GM18499 (cell line): ENCODE data around the gene PLEKHA8.
A peak's percentile ranks its signal among the peaks of the same experiment; 100 is the strongest.

Experiments used
- ATAC-seq: cut with Tn5 transposase; IDR thresholded peaks from one replicate; pipeline ENCODE4 v1.9.1; 2021; ENCODE audit warnings: moderate number of reproducible peaks; ENCODE audit not compliant: insufficient read depth, unreplicated experiment

The PLEKHA8 gene, protein sequence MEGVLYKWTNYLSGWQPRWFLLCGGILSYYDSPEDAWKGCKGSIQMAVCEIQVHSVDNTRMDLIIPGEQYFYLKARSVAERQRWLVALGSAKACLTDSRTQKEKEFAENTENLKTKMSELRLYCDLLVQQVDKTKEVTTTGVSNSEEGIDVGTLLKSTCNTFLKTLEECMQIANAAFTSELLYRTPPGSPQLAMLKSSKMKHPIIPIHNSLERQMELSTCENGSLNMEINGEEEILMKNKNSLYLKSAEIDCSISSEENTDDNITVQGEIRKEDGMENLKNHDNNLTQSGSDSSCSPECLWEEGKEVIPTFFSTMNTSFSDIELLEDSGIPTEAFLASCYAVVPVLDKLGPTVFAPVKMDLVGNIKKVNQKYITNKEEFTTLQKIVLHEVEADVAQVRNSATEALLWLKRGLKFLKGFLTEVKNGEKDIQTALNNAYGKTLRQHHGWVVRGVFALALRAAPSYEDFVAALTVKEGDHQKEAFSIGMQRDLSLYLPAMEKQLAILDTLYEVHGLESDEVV

DNA sequence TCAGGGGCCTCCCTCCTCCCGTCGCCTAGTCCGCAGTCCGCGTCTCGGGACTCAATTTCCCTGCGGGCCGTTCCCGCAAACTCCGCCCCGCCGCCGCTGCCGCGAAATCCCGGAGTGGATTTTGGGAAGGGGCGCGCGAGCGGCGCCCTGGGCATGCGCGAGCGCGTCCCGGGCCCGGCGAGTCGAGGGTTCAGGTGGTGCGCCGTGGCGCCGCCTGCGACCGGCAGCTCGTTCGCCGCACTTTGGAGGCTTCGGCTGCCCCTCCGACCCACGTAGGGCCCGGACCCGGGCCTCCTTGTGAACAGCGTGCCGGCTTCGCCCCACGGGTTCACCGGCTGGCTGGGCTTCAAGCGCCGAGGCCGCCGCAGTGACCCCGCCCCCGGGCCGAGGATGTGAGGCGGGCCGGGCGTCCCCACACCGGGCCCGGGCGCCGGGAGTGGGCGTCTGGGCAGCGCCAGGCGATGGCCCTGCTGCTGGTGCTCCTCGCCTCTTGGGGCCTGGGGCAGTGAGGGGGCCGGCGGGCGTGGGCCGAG lies at the start of gene PLEKHA8:
Gene PLEKHA8 (plus strand): TSS at position 197 of the 533 bp plus-strand sequence. CDS start 351 bp downstream, outside the sequence.
- ATAC-seq = peak; percentile 29

DNA sequence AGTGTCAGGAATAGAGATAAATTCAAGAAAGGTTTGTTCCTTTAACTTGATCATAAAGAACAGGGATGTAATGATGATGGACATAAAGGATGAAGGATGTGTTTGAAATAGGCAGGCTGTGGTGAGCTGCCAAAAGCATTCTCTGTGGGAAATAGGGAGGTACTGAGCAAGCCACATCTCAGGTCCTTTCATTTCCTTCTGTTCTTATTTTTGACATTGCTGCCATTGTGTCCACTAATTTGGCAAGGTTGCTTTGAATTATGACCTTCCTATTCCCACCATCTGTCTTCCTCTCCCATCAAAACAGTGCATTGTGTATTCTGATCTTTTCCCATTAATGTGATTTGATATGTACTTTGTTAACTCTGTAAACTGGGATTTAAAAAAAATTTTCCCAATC lies 48.1 kb upstream of the PLEKHA8 start:
- no peak for ATAC-seq

DNA sequence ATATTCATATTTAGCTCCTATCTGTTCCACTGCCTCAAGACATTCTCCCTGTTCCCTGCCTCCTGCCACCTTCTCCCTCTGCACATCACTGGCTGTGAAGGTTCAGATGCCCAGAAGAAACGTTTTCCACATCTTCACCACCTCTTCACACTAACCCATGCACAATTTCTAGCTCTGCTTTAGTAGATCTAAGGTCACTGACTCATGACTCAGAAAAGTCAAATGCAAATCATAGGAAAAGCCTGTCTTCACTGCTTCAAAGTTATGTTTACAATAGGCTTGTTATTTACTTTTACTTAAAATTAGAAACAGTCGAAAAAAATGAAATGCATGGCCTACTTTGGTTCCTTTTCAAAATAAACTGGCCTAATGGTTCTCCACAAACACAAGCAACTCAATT lies 41.1 kb upstream of the PLEKHA8 start:
- ATAC-seq = no peak

GRCh38 chr7:29987811-29988317 lies 40.3 kb upstream of the PLEKHA8 start:
- ATAC-seq = no peak

DNA sequence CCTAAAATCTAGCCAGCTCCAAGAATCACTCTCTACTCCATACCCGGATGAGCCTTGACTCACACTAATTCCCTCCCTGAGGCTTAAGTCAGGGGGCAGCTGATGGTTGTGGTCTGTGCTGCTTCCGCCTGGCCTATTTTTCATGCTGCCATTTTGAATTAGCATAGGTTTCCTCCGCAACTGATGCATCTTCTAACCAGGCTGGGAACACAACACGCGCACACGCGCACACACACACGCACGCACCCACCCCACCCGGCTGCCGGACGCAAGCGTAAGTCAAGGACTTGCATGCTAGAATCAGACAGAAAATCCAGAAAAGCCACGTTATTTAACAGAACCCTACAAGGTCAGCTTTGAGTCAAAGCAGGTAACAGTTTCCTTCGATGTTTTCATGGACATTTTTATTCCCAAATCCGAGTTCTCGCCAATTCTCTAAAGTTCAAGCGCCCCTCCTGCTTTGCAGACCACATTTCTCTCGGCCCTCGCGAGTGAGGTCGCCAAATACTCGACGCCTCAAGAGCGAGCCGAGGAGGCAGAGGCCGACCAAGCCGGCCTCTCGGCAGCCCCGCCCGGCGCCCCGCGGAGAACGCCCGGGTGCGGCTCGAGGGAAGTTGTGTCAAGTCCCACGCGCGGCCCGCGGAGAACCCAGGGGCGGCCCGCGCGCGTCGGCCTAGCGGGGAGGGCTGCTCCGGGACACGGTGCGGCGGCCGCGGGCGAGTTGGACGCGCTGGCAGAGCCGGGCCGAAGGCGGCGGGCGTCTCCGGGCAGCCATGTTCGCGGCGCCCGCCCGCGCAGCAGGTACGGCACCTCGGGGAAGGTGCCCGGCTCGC lies 39.6 kb upstream of the PLEKHA8 start:
- ATAC-seq = no peak

- no peak for ATAC-seq
Observed at GRCh38 chr7:29989257-29989995, 38.8 kb upstream of the PLEKHA8 start, which contains the start of gene SCRN1. Gene SCRN1, minus strand, starts transcription at chr7:29989801. Its CDS starts 20,734 bp downstream, at chr7:29969067.

DNA sequence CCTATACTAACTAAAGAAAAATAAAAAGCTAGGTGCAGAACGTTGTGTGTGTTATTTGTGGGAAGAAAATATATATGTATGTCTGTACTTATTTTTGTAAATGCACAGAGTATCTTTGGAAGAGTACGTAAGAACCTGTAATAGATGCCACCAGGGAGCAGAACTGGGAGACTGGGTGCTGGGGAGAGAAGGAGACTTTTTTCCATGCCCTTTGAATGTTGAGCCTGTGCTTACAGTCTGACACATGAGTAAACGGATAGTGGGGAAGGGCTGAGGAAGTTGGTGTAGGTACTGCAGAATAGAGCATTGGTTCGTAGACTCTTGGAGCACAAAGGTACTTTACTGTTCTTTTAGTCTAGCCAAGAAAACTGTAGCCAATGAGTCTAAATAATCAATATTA lies 37.3 kb upstream of the PLEKHA8 start:
- no peak for ATAC-seq

GRCh38 chr7:29991937-29992336 lies 36.3 kb upstream of the PLEKHA8 start:
- ATAC-seq = no peak

DNA sequence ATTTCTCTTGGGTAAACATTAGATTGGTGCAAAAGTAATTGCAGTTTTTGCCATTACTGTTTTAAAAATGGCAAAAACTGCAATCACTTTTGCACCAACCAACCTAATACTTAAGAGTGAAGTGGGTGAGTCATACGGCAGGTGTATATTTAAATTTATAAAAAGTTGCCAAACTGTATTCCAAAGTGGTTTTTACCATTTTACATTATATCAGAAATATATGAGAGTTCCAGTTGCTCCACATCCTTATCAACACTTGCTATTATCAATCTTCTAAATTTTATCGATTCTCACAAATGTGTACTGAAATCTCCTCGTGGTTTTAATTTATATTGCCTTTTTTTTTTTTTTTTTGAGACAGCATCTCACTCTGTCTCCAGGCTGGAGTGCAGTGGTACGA lies 35.1 kb upstream of the PLEKHA8 start:
- ATAC-seq = no peak

DNA sequence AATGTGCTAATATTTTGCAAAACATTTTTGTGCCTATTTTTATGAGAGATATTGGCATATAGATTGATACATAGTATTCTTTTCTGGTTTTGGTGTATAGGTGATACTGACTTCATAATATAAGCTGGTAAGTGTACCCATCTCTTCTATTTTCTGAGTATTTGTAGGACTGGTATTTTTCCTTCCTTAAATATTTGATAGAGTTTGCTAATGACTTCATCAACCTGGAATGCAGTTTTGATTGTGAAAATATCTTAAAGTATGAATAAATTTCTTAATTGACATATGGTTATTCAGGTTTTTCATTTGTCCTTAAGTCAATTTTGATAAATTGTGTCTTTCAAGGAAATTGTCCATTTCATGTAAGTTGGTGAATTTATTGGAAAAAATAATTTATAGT lies 32.6 kb upstream of the PLEKHA8 start:
- no peak for ATAC-seq

DNA sequence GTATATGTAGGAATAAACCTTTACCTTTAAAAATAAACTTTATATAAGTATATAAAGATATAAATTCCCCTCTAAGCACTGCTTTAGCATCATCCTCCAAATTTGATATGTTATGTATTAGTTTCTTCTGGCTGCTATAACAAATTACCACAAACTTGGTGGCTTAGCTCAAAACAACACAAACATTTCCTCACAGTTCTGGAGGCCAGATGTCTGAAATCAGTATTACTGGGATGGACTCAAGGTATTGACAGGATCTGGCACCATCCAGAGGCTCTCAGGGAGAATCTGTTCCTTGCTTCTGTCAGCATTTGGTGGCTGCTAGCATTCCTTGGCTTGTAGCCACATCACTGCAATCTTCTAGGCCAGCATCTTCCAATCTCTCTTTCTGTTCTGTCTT lies 31.9 kb upstream of the PLEKHA8 start:
- ATAC-seq = no peak

DNA sequence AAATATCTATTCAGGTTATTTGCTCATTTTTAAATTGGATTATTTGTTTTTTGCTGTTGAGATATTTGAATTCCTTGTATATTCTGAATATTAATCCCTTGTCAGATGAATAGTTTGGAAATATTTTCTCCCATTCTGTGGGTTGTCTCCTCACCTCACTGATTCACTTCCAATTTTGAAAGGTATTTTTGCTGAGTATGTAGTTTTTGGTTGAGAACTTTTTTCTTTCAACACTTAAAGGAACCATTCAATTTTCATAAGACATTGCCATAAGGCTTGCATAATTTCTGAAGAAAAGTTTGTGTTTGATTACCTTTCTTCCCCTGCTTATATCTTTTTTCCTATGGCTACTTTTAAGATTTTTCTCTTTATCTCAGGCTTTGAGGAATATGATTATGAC lies 29.7 kb upstream of the PLEKHA8 start:
- no peak for ATAC-seq

DNA sequence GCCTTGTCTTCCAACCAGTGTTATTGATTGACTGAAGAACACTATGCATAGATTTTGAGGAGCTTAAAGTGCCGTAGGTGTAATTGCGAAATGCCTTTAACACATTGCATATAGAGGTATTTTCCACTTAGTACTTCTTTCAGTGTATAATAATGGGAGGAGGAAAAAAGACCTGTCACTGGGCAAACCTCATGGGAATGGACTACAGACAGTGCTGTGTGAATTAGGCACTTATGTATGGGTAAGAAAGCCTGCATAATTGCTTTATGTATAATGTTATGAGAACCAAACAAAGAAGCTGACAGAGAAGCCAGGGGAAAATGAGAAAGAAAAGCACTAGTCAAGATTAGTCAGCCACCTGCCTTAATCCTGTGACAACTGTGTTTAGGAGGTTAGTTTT lies 26.2 kb upstream of the PLEKHA8 start:
- no peak for ATAC-seq

DNA sequence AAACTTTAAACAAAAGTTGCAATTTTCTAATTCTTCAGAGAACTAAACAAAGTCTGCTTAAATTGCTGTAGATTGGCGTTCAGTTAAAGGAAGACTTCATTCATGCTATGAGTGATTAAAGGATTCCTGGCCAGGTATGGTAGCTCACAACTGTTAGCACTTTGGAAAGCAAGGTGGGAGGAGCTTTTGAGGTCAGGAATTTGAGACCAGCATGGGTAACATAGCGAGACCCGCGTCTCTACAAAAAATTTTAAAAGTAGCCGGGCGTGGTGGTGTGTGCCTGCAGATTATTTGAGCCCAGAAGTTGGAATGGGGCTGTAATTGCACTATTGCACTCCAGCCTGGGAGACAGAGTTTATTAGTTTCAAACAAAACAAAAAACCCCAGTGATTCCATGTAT lies 25.1 kb upstream of the PLEKHA8 start:
- ATAC-seq = no peak

DNA sequence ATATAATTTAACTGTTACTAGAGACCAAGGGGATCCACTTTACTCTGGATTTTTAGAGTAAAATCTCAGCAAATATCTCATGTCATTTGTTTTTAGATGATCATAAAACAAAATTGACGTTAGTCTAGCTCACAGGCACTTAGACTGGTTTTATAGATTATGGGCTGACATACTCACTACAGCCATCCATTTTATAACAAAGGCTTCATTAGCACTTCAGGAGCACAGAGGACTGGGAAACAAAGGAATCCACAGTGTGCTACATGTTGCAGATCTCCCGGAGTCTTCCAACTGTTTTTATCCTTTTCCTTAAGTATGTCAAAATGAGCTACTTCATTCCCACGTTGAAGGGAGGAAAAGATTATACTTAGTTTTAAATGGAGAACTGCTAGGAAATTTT lies 22.7 kb upstream of the PLEKHA8 start:
- ATAC-seq = no peak

DNA sequence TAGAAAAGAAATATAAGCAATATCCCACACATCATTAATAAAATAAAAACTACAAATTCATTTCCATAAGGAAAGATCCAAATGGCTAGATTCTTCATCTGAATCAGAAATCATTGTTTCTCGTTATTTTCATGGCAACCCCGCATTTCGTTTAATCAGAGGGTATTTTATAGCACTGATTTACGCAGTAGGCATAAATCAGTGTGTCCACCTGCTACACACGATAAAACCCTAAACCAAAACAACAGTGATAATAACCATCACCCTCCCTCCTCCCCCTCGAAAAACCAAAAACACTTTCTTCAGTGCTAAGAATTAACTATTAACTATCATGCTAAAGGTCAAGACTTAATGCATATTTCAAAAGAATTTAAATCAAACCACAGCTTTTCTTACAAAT lies 18.2 kb upstream of the PLEKHA8 start:
- ATAC-seq = no peak

DNA sequence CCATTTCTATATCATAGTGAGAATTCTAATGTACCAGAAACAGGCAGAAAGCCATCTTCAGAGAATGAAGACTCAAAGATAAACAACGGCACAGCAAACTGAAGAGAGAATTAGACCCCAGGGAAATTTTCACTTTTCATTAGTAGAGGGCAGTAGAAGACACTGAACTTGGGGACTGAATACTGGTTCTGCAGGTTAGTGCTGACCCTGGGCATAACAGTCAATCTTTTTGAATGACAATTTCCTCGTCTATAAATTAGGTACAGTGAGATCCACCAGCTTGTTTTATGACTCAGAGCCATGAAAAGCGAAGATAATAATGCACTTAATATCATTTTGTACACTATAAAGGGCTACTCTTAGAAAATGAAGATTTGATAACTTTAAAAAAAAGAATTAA lies 15.5 kb upstream of the PLEKHA8 start:
- no peak for ATAC-seq

GRCh38 chr7:30018451-30018850 lies 9.8 kb upstream of the PLEKHA8 start:
- ATAC-seq = no peak

DNA sequence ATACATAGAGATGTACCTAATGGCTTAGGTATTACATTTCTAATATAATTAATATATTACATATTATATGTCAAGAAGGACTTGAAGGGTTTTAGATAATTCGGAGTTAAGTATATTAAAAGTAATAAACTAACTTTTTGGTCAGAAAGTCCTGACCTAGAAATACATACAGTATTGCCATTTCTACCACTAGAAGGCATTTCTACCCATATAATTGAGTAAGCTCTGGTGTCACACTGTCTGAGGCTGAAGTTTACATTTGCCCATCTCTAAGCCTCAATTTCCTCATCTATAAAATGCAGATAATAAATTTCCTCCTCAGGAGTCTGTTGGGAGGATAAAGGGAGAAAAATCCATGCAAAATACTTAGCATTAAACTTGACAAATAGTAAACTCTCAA lies 8.8 kb upstream of the PLEKHA8 start:
- ATAC-seq = no peak

GRCh38 chr7:30019960-30020359 lies 8.3 kb upstream of the PLEKHA8 start:
- ATAC-seq = no peak
